Mesendoderm (in vitro differentiated cells): ENCODE results near the gene FRMD4A.

Experiments used
- DNase-seq: peaks from one replicate; pipeline ENCODE4 v3.0.0; 2013
- H2AK5ac ChIP-seq: 2 replicates; pipeline ENCODE4 v1.6.1; 2013; ENCODE audit warnings: low read length, inconsistent platforms
- H2BK120ac ChIP-seq: 2 replicates; pipeline ENCODE4 v1.6.1; 2013; ENCODE audit warnings: low read depth, mild to moderate bottlenecking, low read length, moderate library complexity, mixed read lengths
- H2BK15ac ChIP-seq: replicated peaks from 2 replicates; pipeline ENCODE4 v1.6.1; 2013; ENCODE audit warnings: low read depth, mild to moderate bottlenecking, moderate library complexity
- H2BK5ac ChIP-seq: 2 replicates; pipeline ENCODE4 v1.6.1; 2013; ENCODE audit warnings: low read length, inconsistent platforms
- H3K18ac ChIP-seq: 2 replicates; pipeline ENCODE4 v1.6.1; 2013; ENCODE audit warnings: mild to moderate bottlenecking, low read length, mixed read lengths
- H3K23ac ChIP-seq: one replicate; pipeline ENCODE4 v1.6.1; 2013; ENCODE audit warnings: low read length
- H3K27ac ChIP-seq: 2 replicates; pipeline ENCODE4 v1.5.1; 2013; ENCODE audit warnings: low read depth, mild to moderate bottlenecking, inconsistent platforms, low read length, moderate library complexity
- H3K27me3 ChIP-seq: 2 replicates; pipeline ENCODE4 v1.6.1; 2013; ENCODE audit warnings: low read length, control low read depth, mild to moderate bottlenecking, inconsistent platforms; ENCODE audit not compliant: insufficient read depth, poor library complexity
- H3K36me3 ChIP-seq: 2 replicates; pipeline ENCODE4 v1.6.1; 2013; ENCODE audit warnings: low read length, inconsistent platforms; ENCODE audit not compliant: control insufficient read depth, insufficient read depth
- H3K4ac ChIP-seq: one replicate; pipeline ENCODE4 v1.6.1; 2013; ENCODE audit warnings: low read depth, mild to moderate bottlenecking, low read length, moderate library complexity
- H3K4me1 ChIP-seq: 2 replicates; pipeline ENCODE4 v1.6.1; 2013; ENCODE audit warnings: low read depth, low read length, inconsistent platforms; ENCODE audit not compliant: control insufficient read depth
- H3K4me2 ChIP-seq: 2 replicates; pipeline ENCODE4 v1.6.1; 2013; ENCODE audit warnings: low read length
- H3K4me3 ChIP-seq: 2 replicates; pipeline ENCODE4 v1.5.1; 2013; ENCODE audit warnings: mild to moderate bottlenecking, low read length
- H3K56ac ChIP-seq: one replicate; pipeline ENCODE4 v1.6.1; 2013; ENCODE audit warnings: low read length
- H3K79me1 ChIP-seq: 2 replicates; pipeline ENCODE4 v1.6.1; 2013; ENCODE audit warnings: low read length, inconsistent platforms
- H3K79me2 ChIP-seq: 2 replicates; pipeline ENCODE4 v1.6.1; 2013; ENCODE audit warnings: mild to moderate bottlenecking, low read length; ENCODE audit not compliant: control insufficient read depth, insufficient read depth
- H3K9ac ChIP-seq: 2 replicates; pipeline ENCODE4 v1.6.1; 2013; ENCODE audit warnings: low read length, inconsistent platforms
- H4K5ac ChIP-seq: one replicate; pipeline ENCODE4 v1.6.1; 2013; ENCODE audit warnings: low read length
- H4K8ac ChIP-seq: one replicate; pipeline ENCODE4 v1.6.1; 2013; ENCODE audit warnings: low read depth, mild to moderate bottlenecking, control low read depth, low read length, moderate library complexity
- WGBS: extraction: QIAGEN DNeasy Blood & Tissue Kit; methylation state at CpG from one replicate; pipeline ENCODE4 v1.1.7; 2013; ENCODE audit warnings: low lambda C conversion rate, missing lambda C conversion rate; ENCODE audit not compliant: insufficient coverage; ENCODE audit errors: extremely low coverage; 5-methylcytosine and 5-hydroxymethylcytosine counted together

FRMD4A gene

DNA sequence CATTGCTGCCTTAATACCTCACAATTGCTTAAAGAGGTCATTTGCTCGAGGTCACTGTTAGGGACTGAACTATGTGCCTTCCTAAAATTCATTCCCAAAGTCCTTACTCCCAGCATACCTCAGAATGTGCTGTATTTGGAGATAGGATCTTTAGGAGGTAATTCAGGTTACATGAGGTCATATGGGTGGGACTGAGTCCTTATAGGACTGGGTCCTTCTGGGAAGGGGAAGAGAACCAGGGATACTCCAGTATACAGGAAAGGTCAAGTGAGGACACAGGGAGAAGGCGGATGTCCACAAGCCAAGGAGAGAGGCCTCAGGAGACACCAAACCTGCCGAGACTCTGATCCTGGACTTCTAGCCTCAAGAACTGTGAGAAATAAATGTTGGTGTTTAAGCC lies 490.7 kb downstream of the FRMD4A start:
- H3K18ac ChIP-seq = no peak overlapping the region
- no CpG with 5 or more reads among the region's 3 CpGs for WGBS
- no peak overlapping the region for H3K4me2 ChIP-seq
- DNase-seq = peak; percentile 65
- H2BK5ac ChIP-seq = no peak overlapping the region
- H3K4me3 ChIP-seq = no peak overlapping the region
- H3K9ac ChIP-seq = no peak overlapping the region
- no peaks in the 10 kb centered on the region for H3K27me3 ChIP-seq
- no peak overlapping the region for H3K23ac ChIP-seq
- H3K4ac ChIP-seq = no peak overlapping the region
- H3K36me3 ChIP-seq = no peaks in the 10 kb centered on the region
- no peaks in the 10 kb centered on the region for H3K79me2 ChIP-seq
- no peak overlapping the region for H4K8ac ChIP-seq
- no peak overlapping the region for H2BK120ac ChIP-seq
- peaks cover 2% of the 10 kb centered on the region for H3K79me1 ChIP-seq
- no peak overlapping the region for H4K5ac ChIP-seq
- no peak overlapping the region for H2AK5ac ChIP-seq
- H2BK15ac ChIP-seq = no peak overlapping the region
- H3K4me1 ChIP-seq = peaks cover 2% of the 10 kb centered on the region
- no peak overlapping the region for H3K27ac ChIP-seq
- H3K56ac ChIP-seq = peak overlapping the region; percentile 25

DNA sequence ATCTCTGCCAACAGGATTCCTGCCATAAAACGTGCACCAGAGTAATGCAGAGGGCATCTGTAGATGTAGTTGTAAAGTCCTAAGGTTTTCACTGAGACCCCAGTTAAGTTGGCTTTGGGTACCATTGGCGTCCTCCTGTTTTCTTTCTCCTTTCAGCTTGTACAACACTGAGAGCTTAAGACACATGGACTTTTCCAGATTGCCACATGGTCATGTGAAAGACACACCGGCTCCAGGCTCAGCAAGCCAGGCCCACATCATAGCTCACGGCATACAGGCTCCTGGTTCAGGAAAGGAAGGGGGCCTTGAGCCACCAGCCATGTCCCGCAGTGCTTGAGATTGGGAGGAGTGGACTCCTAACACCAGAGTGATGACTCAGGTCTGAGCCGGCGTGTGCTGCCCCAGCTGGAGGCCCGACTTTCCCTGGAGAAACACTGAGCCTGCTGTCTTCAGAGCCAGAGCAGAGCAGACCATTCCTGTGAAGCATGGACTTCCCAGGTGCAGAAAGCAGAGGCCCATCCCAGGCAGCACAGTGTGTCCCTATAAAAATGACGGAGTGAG lies 491.2 kb downstream of the FRMD4A start:
- Histone ChIP-seq H2AK5ac (no peak overlapping the region), H3K4me1 (peaks cover 5% of the 10 kb centered on the region), H3K79me2 (no peaks in the 10 kb centered on the region), H3K27ac (no peak overlapping the region), H3K36me3 (no peaks in the 10 kb centered on the region), H3K23ac (no peak overlapping the region), H2BK15ac (no peak overlapping the region), H3K79me1 (peaks cover 3% of the 10 kb centered on the region), H3K4ac (no peak overlapping the region), H3K9ac (no peak overlapping the region), H3K4me2 (no peak overlapping the region), H3K18ac (no peak overlapping the region), H4K5ac (no peak overlapping the region), H3K4me3 (no peak overlapping the region), H2BK5ac (no peak overlapping the region), H3K27me3 (no peaks in the 10 kb centered on the region), H4K8ac (no peak overlapping the region), H2BK120ac (no peak overlapping the region), H3K56ac (peak overlapping the region; percentile 25)
- no CpG with 5 or more reads among the region's 9 CpGs for WGBS
- peak; percentile 87 for DNase-seq

DNA sequence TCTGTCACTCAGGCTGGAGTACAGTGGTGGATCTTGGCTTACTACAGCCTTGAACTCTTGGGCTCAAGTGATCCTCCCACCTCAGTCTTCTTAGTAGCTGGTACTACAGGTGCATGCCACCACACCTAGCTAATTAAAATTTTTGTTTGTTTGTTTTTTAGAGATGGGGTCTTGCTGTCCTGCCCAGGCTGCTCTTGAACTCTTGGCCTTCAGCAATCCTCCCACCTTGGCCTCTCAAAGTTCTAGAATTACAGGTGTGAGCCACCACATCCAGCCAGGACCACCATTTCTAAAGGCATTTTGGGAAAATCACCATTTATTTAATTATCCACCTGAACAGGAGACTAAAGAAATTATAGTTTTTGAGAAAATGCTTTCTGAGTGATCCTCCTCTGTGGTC lies 491.7 kb downstream of the FRMD4A start:
- Histone ChIP-seq H3K18ac (no peak overlapping the region), H2BK15ac (no peak overlapping the region), H2BK5ac (no peak overlapping the region), H3K23ac (no peak overlapping the region), H3K4ac (no peak overlapping the region), H3K27me3 (no peaks in the 10 kb centered on the region), H3K9ac (no peak overlapping the region), H3K79me1 (peaks cover 3% of the 10 kb centered on the region), H3K4me1 (peaks cover 5% of the 10 kb centered on the region), H4K8ac (no peak overlapping the region), H3K56ac (no peak overlapping the region), H2AK5ac (no peak overlapping the region), H3K4me2 (no peak overlapping the region), H3K27ac (no peak overlapping the region), H2BK120ac (no peak overlapping the region), H3K79me2 (no peaks in the 10 kb centered on the region), H3K36me3 (no peaks in the 10 kb centered on the region), H3K4me3 (no peak overlapping the region), H4K5ac (no peak overlapping the region)
- no peak for DNase-seq

DNA sequence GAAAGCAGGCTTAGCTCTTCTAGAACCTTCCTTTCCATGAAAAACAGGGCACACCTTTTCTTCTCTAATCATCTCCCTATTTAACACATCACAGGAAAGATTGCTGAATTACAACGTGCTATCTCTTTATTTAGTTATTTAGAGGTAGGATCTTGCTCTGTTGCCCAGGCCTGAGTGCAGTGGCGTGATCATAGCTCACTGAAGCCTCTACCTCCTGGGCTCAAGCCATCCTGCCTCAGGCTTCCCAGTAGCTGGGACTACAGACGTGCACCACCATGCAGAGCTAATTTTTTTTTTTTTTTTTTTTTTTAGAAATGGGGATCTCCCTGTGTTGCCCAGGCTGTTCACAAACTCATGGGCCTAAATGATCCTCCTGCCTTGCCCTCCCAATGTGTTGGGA lies 492.8 kb downstream of the FRMD4A start:
- WGBS = no CpG with 5 or more reads among the region's 3 CpGs
- no peak overlapping the region for H4K8ac ChIP-seq
- no peak for DNase-seq
- no peaks in the 10 kb centered on the region for H3K79me2 ChIP-seq
- peaks cover 5% of the 10 kb centered on the region for H3K4me1 ChIP-seq
- no peak overlapping the region for H3K18ac ChIP-seq
- no peak overlapping the region for H2AK5ac ChIP-seq
- no peaks in the 10 kb centered on the region for H3K27me3 ChIP-seq
- H3K9ac ChIP-seq = no peak overlapping the region
- H2BK5ac ChIP-seq = no peak overlapping the region
- no peak overlapping the region for H3K56ac ChIP-seq
- H2BK15ac ChIP-seq = no peak overlapping the region
- no peak overlapping the region for H3K4me3 ChIP-seq
- H2BK120ac ChIP-seq = no peak overlapping the region
- no peak overlapping the region for H3K4me2 ChIP-seq
- H3K27ac ChIP-seq = no peak overlapping the region
- H3K36me3 ChIP-seq = no peaks in the 10 kb centered on the region
- no peak overlapping the region for H3K23ac ChIP-seq
- H4K5ac ChIP-seq = no peak overlapping the region
- H3K4ac ChIP-seq = no peak overlapping the region
- H3K79me1 ChIP-seq = peaks cover 5% of the 10 kb centered on the region

DNA sequence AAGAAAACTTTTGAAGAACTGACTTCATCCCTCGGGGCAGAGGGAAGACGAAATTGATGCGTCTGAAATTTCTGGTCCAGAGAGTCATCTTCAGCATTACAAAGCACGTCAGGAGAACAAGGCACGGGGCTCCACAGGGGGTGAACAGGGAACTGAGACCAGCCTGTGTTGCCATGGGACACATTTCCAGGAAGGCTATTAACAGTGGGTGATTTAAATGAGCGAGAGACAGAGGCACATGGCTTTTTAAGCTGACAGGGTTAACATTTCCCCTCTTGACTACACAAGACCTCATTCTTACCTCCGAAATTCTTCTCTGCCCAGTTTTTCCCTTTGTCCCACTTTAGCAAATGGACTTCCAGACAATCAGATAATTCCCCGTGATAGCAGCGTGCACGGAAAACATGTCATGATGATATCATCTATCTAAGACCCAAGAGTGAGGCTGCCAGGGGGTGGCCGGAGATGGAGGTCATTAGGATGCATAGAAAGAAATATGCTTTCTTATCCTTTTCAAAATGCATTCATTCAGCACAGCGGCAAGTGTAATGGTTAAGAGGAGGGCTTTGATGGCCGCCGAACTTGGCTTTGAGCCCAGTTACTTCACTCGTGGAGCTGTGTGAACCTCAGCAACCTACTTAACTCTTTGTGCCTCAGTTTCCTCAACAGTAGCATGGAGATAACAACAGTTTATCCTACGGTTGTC lies 496.0 kb downstream of the FRMD4A start:
- Histone ChIP-seq H3K27ac (no peak overlapping the region), H3K56ac (no peak overlapping the region), H3K27me3 (no peaks in the 10 kb centered on the region), H3K4me3 (no peak overlapping the region), H4K8ac (no peak overlapping the region), H2BK5ac (no peak overlapping the region), H3K36me3 (no peaks in the 10 kb centered on the region), H3K79me1 (peaks cover 7% of the 10 kb centered on the region), H3K23ac (no peak overlapping the region), H3K9ac (no peak overlapping the region), H3K4me2 (no peak overlapping the region), H3K79me2 (no peaks in the 10 kb centered on the region), H2AK5ac (no peak overlapping the region), H2BK120ac (no peak overlapping the region), H3K4me1 (peaks cover 6% of the 10 kb centered on the region), H3K4ac (no peak overlapping the region), H2BK15ac (no peak overlapping the region), H4K5ac (no peak overlapping the region), H3K18ac (no peak overlapping the region)
- DNase-seq = peak; percentile 27
- no CpG with 5 or more reads among the region's 16 CpGs for WGBS

DNA sequence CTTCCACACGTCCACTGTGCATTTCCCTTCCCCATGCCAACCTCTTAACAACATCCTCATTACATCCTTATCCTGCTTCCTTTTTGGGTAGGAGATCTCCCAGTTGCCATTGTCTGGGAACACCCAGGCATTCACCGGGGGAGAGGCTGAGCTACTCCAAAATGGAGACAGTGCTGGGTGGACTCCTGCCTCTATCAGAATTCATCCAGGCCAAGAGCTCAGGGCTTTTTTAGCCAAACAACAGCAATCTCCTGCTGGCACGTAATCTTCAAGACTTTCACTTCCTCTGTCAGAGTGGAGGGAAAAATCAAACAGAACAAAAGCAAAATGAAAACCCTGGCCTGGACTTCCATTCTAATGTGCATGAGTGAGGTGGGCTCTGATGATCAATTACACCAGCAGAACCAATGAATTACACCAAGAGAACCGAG lies 499.0 kb downstream of the FRMD4A start:
- no peak overlapping the region for H3K4me2 ChIP-seq
- no peak overlapping the region for H3K4ac ChIP-seq
- no peak overlapping the region for H3K23ac ChIP-seq
- no peak overlapping the region for H2BK15ac ChIP-seq
- no peaks in the 10 kb centered on the region for H3K27me3 ChIP-seq
- no peak overlapping the region for H3K56ac ChIP-seq
- H3K79me1 ChIP-seq = peaks cover 8% of the 10 kb centered on the region
- H3K4me1 ChIP-seq = peaks cover 8% of the 10 kb centered on the region
- no peak overlapping the region for H3K27ac ChIP-seq
- H3K18ac ChIP-seq = no peak overlapping the region
- peak; percentile 57 for DNase-seq
- H4K5ac ChIP-seq = no peak overlapping the region
- no peak overlapping the region for H2AK5ac ChIP-seq
- H3K36me3 ChIP-seq = no peaks in the 10 kb centered on the region
- H4K8ac ChIP-seq = no peak overlapping the region
- H3K9ac ChIP-seq = no peak overlapping the region
- no peak overlapping the region for H2BK120ac ChIP-seq
- H3K4me3 ChIP-seq = no peak overlapping the region
- no peak overlapping the region for H2BK5ac ChIP-seq
- no CpG with 5 or more reads among the region's 4 CpGs for WGBS
- no peaks in the 10 kb centered on the region for H3K79me2 ChIP-seq
